NOMO-1 (cell line): Measurements from ENCODE around the gene NRIP1.

Experiments used
- DNase-seq, 2 experiments: peaks; one replicate each; lab custom pipeline; 2025; ENCODE audit not compliant: unreplicated experiment in 2 of 2; lab: John Stamatoyannopoulos, UW

The NRIP1 gene

DNA sequence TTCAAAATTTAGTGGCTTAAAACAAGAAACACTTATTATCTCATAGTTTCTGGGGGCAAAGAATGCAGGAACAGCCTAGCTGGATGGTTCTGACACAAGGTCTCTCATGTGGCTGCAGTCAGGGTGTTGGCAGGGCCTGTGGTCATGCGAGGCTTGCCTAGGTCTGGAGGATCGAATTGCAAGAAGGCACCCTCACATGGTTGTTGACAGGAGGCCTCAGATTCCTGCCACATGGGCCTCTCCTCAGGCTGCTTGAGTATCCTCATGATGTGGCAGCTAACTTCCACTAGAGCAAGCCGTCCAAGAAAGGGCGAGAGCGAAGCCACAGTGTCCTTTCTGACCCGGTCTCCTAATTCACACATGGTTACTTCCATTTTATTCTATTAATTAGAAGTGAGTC, 6.2 kb upstream of the NRIP1 start:
- DNase-seq, result no peak

DNA sequence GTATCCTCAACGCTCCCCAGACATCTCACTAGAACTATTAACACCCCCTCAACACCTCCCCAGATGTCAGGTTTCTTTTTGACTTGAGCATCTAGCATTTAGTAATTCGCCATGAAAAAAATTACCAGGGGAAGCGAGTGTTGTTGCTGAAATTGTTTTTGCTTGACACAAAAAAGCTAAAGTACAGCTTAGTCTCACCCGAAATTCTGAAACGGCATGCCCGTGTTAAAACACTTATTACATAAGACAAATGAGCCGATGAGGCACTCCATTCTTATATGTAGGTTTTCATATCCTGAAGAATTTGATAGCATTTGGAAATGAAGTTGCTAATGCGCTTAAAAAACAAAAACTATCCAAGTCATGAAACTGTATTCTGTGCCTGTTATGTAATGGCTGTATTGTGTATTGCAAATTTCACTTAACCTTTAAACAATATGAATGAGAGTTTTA, 1.3 kb upstream of the NRIP1 start:
- peak; percentile 38 to 54 for DNase-seq

- peak; percentile 72 to 77 for DNase-seq
Observed at GRCh38 chr21:15065392-15066122, 757 bp upstream of the NRIP1 start.

DNA sequence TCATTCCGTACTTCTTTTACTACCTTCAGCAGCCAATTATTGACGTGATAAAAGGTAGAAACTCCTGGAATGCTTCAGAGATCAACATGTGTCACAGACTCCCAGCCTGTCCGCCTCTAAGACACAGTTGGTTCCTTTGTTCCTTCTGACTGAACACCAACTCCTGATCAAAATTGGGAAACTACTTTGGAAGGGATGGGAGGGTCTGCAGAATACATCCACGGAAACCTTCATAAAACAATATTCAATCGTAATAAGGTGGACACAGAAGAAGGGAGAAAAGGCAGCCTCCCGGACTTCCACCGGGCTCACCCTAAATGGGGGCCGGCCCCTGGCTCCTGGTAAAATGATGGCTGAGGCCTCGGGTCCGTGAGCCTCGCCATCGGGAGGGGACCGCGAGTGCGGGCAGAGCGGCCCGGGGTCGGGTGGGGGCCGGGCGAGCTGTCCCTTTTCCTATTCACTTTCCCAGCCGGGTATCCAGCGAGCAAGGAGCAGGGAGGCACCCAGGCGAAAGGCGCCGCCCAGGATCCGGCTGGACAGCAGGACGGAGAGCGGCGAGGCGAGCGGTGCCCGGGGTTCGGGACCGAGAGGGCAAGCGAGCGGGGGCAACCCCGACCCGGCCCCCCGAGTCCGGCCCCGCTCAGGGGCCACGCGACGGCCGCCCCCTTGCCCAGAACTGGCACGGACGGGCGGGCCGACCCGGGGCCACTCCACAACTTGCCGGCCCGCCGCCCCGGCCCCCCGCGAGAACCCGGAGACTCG, 805 bp downstream of the NRIP1 start:
- DNase-seq, result no peak

GRCh38 chr21:15063081-15063813, 1.6 kb downstream of the NRIP1 start:
- DNase-seq, result no peak

DNA sequence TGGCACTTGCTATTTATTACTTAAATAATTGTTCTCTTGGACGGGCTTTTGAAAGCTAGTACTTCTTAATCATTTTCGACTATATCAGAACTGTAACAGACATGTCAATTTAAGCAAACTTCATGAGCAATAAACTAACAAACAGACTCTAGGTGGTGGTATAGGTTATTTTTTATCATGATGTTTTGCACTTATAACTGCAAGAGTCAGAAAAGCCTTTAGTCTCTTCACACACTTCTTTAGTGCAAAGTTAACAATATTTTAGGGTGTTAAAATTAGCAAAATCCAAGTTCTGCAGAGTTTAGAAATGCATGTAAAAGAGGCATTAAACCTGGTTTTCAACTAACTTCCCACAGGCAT, 2.2 kb downstream of the NRIP1 start:
- DNase-seq, result peak in 1 of 2 experiments; percentile 18

GRCh38 chr21:15061747-15062605, 2.8 kb downstream of the NRIP1 start:
- no peak for DNase-seq

DNA sequence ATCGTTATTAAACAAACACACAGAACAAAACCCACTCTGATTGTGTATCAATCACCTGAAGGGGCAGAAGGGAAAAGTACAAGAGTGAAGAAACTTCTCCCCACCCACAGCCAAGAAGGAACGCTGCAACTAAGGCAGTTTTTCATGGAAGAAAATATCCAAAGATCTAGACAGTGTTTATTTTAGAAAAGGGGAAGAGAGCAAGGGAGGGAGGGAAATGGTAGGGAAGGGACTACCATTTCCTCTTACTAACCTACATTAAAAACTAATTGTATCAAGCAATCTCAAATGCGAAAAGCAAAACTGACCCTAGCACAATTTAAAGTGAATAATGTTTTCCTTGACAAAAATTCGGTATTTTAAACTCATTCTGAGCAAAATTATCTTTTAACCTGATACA, 3.5 kb downstream of the NRIP1 start:
- peak in 1 of 2 experiments; percentile 4 for DNase-seq

DNA sequence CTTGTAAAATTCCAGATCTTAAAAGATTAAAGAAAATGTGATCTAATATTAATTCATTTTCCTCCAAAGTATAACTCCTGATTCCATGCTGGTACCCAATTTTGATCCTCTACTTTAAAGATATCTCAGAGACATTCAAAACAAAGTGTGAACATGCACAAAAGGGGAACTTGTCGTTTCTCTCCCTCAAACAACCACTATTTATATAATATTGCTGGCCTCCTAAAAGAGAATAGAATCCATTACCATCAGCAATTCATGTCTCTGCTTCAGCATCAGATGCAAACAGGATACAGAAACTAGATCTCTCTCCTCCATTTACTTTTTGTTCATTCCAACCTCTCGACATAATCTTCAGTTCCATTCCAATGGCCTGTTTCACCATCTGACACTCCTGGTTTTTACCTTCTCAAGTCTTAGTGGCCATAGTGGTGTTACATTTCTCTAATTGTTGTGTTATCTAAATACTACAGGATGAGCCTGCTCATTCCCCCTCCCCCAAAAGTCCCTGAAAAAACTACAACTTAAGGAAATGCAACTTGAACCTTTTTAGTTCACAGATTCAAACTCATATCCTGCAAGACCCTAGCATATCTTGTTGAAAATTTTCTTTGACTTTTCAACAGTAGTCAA, 4.1 kb downstream of the NRIP1 start:
- peak in 1 of 2 experiments; percentile 15 for DNase-seq

- DNase-seq, result no peak
Observed at GRCh38 chr21:15059397-15059796, 5.4 kb downstream of the NRIP1 start.

DNA sequence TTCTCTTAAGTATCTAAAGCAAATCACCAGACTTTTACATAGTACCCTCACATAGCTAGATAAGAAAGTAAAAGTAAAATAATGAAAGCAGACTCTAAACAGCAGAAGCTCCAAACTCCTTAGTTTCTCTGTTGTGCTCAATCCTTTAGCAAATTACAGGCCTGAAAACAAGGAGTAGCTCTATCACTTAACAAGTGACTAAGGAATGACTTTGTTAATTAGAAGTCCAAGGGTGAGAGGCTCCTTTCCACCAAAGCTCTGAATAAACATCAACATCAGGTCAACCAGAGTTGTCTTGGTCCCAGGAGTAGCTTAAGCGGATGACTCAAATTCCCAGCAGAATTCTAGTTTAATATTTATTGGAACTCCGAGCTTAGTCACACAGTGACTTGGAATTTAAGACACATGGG, 5.9 kb downstream of the NRIP1 start:
- no peak for DNase-seq

DNA sequence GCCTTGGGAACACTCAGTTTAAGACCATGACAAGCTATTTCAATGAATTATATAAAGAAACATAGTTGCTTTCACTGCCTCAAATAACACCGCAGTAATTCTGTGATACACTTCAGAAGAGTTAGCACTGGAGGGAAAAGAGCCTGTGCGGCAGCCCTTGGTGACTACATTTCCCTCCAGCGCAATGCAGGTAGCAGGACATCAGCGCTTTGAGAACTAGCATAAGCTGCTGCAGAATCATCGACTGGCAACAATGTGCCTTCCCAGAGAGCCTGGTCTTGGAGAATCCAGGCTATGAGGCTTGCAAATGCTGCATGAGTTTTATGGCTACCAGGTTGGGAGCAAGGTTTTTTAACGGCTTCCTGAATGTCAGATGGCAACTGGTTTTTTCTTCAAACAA, 7.5 kb downstream of the NRIP1 start:
- no peak for DNase-seq

GRCh38 chr21:15054606-15055239, 10.1 kb downstream of the NRIP1 start:
- DNase-seq, result no peak

DNA sequence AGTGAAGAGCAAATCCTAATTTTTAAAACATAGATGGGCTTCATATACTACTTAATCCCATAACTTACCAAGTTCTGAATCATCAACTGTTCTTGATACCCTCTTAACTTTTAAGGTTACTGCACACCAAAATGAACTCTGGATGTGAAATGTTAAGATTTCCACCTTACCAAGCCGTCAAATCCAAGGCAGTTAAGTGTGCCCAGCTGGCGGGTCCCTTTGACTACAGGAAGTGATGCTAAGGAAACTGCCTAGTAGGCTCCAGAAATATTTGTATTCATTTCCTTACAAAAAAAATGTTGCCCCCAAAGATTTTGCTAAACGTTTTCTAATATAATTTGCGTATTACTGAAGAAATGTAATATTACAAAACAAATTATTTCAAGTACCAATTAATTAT, 10.7 kb downstream of the NRIP1 start:
- no peak for DNase-seq

DNA sequence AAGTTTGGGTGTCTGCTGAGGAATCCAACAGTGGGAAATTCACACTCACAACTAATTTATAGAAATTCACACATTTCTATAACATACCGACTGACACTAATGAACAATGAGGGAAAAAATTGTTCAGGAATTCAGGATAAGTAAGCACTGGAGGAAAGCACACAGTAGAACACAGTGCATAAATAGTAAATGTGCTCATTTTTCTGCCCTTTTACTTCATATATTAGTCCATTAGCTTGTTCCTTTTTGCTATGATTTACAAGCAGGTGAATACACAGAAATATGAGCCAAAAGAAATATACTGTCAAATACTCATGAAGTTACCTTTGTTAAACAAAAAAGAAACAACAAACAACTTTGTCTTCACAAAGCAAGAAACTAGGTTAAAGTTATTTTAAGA, 11.3 kb downstream of the NRIP1 start:
- DNase-seq, result no peak

DNA sequence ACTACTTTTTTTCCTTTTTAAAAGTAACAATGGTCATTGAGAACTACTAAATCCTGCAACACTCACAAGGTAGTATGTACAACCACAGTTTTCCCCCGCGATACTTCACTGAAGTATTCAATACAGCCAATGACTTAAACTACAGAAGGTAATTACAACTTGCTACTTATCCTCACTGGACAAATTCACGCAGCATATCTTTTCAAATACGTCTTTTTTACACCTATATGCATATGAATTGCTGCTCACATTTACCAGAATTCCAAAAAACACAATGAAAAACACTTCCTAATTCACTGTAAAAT, 12.4 kb downstream of the NRIP1 start:
- DNase-seq, result no peak

DNA sequence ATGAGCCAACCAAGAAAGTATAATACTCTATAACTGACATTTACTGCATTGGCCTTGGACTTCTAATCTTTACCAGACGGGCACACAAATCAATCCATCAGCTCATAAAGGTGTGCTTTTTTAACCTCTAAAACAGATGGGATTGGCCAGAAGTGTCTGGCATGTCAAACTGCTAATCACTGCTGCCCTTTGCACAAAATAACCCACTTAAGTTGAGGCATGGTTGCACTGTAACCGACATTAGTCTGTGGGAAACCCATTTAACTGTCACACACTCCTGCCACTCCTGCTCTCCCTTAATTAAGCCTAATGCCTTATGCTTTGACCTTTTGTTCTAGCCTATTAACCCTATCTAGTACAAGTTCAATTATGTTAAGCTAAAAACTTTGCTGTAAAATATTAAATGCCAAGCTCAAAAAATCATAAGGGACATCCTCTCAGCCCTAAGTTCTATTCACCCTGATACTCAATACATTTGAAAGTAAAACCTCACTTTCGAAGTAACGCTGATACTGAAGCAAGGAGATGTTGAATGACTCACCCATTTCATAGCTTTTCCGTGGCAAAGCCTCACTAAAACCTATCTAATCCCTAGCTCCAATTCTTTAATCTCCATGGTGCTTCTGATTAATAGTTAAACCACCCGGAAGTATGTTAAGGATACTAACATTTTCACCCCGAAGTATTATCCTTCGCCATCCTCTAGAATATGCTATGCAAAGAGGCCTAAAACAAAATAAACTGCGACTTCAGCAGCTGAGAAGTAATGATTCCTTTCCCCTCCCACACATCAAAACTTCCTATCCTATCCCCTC, 12.9 kb downstream of the NRIP1 start:
- no peak for DNase-seq

DNA sequence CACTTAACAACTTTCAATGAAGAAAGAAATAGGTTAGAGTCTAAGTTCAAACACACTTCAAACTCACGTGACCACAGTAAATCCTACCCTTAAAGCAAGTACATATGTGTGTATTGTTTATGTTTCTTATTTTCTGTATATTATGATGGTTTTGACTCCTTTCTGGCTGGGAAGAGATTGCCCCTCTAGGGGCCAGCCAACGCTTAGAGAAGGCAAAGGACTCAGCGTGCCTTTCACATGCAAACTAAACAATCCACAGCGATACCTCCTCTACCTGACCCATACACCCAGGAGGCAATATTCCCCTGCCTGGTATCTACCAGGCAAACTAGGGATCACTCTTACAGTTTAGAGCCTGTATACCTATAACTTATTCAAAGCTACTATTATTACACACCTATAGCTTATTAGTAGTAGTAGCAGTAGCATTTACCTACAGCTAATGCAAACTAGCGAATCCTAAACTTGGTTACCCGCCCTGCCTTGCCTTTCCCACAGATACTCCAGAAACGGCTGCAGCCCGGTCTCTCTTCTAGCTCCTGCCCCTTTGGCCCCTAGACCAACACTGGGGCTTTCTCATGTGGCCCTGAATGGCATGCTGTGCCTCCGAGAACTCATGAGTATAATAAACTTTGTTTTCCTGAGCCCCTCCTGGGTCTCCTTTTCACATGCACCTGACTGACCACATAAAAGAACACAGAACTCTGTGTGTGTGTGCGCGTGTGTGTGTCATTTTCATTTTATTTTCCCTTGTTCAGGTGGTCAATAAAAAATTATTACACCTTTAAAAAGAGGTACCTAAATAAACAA, 14.0 kb downstream of the NRIP1 start:
- no peak for DNase-seq
